Effector memory CD8-positive, alpha-beta T cell (primary cell): Measurements from ENCODE around the gene TIAM2.

Experiments used
- ATAC-seq: fragments of 150-1000 bp; cut with Tn5 transposase; replicated peaks from 2 replicates; pipeline ENCODE4 v1.10.0; 2021; ENCODE audit warnings: mild to moderate bottlenecking, moderate library complexity
- DNase-seq, 3 experiments: peaks; one replicate each; pipeline ENCODE4 v3.0.0; 2021
- H3K27ac Mint-ChIP-seq, 2 donors: one replicate each; pipeline ENCODE4 v1.8.0; 2022; ENCODE audit warnings: mild to moderate bottlenecking in 2 of 2, mixed read lengths in 2 of 2, moderate library complexity in 2 of 2
- H3K27me3 Mint-ChIP-seq, 2 donors: one replicate each; pipeline ENCODE4 v1.8.0; 2022; ENCODE audit warnings: mixed read lengths in 2 of 2
- H3K36me3 Mint-ChIP-seq: one replicate; pipeline ENCODE4 v1.8.0; 2022; ENCODE audit warnings: mild to moderate bottlenecking, moderate library complexity, mixed read lengths; ENCODE audit not compliant: insufficient read depth
- H3K4me1 Mint-ChIP-seq, 2 donors: one replicate each; pipeline ENCODE4 v1.8.0; 2022; ENCODE audit warnings: low read depth in 2 of 2, mixed read lengths in 2 of 2
- H3K4me3 Mint-ChIP-seq, 2 donors: one replicate each; pipeline ENCODE4 v1.8.0; 2022; ENCODE audit warnings: mild to moderate bottlenecking in 2 of 2, mixed read lengths in 2 of 2, moderate library complexity in 2 of 2
- H3K9me3 Mint-ChIP-seq, 2 donors: one replicate each; pipeline ENCODE4 v1.8.0; 2022; ENCODE audit warnings: mixed read lengths in 2 of 2

Gene TIAM2

DNA sequence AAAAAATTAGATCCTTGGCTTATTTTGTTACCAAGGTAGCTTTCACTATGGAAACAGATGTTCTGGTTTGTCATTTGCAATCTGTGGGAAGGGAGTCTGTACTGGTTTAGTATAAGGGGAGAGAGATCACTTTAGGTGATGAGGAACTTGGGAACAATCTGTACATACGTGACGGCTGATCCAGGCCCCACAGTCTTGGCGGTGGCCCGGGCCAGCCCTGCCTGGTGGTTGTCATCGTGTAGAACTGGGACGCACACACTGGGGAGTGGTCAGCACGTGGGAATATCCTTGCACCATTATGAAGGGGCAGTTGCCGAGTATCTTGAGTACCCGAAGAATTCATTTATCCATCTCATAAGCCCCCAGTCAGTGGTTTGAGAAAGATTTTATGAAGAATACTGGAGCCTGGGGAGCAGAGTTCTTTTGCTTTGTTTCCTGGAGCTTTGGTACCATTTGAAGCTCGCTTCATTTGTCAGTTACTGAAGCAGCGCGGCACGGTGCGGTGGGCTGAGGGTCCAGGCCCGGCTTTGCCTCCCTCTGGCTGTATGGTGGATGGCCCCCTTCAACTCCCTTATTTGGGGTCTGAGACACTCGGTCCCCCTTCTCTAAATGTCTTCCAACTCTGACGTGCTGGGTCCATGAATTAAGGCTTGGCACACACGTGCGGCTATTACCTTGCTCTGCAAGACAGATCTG is 245.9 kb downstream of the TIAM2 start:
- H3K27ac Mint-ChIP-seq, result no peak overlapping the region
- H3K9me3 Mint-ChIP-seq, result peaks cover 0 to 9% of the 10 kb centered on the region in 2 donors
- no peaks in the 10 kb centered on the region for H3K36me3 Mint-ChIP-seq
- ATAC-seq (no peak), DNase-seq (no peak)
- H3K4me1 Mint-ChIP-seq, result peaks cover 0 to 2% of the 10 kb centered on the region in 2 donors
- H3K4me3 Mint-ChIP-seq, result no peak overlapping the region
- H3K27me3 Mint-ChIP-seq, result peaks cover 7 to 30% of the 10 kb centered on the region in 2 donors

DNA sequence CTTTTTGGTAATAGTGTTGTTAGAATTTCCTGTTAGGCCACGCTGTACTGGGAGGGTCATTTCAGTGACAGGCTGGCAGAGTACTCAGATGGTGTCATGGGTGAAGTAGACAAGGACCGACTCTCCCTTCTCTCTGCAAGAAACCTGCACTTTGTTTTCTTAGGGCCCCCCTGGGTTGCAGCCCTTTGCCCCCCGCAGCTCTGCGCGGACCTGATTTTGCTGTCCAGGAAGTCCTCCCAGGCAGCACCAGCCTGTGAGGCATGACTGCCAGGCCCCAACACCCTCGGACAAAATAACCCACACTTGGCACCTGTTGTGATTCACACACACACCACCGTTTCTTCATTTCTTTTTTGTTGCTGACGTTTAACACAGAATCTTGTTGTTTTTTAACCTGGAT is 246.9 kb downstream of the TIAM2 start:
- Mint-ChIP-seq H3K4me1 (peaks cover 0 to 2% of the 10 kb centered on the region in 2 donors), H3K9me3 (peaks cover 0 to 9% of the 10 kb centered on the region in 2 donors), H3K36me3 (no peaks in the 10 kb centered on the region), H3K27me3 (peaks cover 7 to 30% of the 10 kb centered on the region in 2 donors), H3K27ac (no peak overlapping the region), H3K4me3 (no peak overlapping the region)
- DNase-seq, result no peak
- ATAC-seq, result no peak

DNA sequence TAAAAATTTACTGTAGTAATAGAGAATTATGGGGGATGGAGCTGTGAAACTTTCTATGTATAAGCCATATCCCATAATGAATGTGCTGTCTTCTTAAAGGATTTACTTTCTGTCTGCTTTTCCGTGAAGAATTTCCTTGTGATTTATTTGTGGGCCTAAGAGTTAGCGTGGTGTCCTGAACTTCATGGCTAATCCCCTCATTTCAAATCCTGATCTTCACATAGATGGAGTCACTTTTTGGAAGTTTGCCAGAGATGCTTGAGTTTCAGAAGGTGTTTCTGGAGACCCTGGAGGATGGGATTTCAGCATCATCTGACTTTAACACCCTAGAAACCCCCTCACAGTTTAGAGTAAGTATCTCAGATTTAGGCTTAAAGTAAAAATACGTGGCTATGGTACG is 249.3 kb downstream of the TIAM2 start:
- Mint-ChIP-seq H3K27ac (no peak overlapping the region), H3K4me3 (no peak overlapping the region), H3K36me3 (no peaks in the 10 kb centered on the region), H3K9me3 (no peaks in the 10 kb centered on the region), H3K4me1 (peaks cover 0 to 2% of the 10 kb centered on the region in 2 donors), H3K27me3 (peaks cover 7 to 12% of the 10 kb centered on the region in 2 donors)
- ATAC-seq (no peak), DNase-seq (no peak)

DNA sequence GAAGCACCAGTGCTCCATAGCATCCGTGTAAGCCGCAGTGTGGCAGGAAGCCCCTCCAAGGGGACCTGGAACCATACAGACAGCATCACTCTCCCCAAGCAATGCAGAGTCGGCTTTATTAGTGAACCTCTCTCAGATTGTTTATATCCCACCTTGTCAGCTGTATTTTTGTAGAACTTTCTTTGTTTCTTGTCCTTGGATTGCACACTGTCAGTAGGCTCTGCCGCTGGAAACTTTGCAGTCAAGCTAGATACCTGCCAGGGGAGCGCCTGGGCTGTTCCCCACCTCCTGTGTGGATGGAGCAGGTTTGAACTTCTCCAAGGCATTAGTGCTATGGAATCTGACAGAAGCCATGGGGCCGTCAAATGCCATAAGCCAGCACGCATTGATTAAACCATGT is 250.1 kb downstream of the TIAM2 start:
- DNase-seq (no peak), ATAC-seq (no peak)
- H3K27me3 Mint-ChIP-seq, result peaks cover 4 to 7% of the 10 kb centered on the region in 2 donors
- no peak overlapping the region for H3K4me3 Mint-ChIP-seq
- H3K36me3 Mint-ChIP-seq, result no peaks in the 10 kb centered on the region
- H3K27ac Mint-ChIP-seq, result no peak overlapping the region
- H3K9me3 Mint-ChIP-seq, result no peaks in the 10 kb centered on the region
- H3K4me1 Mint-ChIP-seq, result no peaks in the 10 kb centered on the region

DNA sequence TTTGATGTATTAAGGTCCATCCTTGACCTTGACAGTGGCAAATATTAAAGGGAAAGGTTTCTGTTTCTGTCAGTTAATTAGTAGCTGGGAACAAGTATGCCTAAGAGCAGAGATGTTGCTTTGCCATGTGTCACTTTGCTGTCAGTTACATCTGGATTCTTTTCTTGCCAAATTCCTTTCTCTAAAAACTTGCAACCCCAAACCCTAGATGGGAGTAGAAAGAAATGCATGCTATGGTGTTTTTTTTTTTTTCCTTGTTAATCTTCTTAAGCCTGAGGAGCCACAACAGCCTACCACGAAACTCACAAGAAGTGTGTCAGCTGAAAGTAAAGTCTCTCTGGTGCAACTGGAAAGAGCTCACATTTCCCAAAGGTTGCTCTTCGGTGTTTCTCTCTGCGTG is 250.7 kb downstream of the TIAM2 start:
- Mint-ChIP-seq H3K27ac (no peak overlapping the region), H3K27me3 (peaks cover 0 to under 1% of the 10 kb centered on the region in 2 donors), H3K9me3 (no peaks in the 10 kb centered on the region), H3K36me3 (no peaks in the 10 kb centered on the region), H3K4me3 (no peak overlapping the region), H3K4me1 (no peaks in the 10 kb centered on the region)
- ATAC-seq, result no peak
- no peak for DNase-seq

DNA sequence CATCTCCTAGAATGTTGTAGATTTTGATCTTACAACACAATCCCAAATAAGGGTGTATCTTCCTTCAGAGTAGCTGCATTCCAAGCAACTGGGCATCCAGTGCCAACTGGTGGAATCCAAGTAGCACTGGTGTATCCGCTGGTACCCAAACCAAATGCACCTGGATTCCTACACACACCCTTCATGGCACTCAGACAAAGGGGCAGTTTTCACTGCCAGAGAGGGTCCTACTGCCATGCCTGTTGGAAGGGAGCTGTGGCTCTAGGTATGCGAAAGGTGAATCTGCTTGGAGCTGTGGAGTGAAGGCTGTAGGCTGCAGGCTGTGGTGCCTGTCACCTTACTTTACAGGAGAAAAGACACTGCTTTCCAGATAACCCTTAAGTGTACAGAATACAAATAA is 251.7 kb downstream of the TIAM2 start:
- Mint-ChIP-seq H3K4me3 (no peak overlapping the region), H3K27ac (peak overlapping the region in 1 of 2 donors; percentile 46), H3K4me1 (no peaks in the 10 kb centered on the region), H3K9me3 (no peaks in the 10 kb centered on the region), H3K36me3 (peaks cover 5% of the 10 kb centered on the region), H3K27me3 (no peaks in the 10 kb centered on the region)
- no peak for ATAC-seq
- DNase-seq, result no peak

DNA sequence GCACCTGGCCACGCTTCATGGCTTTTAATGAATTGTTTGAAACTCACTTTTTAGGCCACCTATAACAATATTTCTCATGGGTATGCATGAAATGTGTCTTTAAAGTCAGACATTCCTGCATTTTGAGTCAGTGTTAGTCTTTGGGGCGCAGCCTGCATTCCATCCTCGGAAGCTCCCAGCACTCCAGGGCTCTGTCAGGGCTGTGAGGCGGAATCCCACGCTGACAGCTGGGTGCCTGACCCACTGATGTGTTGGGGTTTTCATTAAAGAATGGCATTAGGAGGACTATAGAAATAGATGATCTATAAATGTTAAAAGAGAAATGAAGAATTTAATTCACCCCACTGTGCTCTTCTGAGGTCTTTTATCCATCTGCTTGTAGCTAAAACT is 252.5 kb downstream of the TIAM2 start:
- Mint-ChIP-seq H3K36me3 (peaks cover 5% of the 10 kb centered on the region), H3K27me3 (no peaks in the 10 kb centered on the region), H3K9me3 (no peaks in the 10 kb centered on the region), H3K27ac (no peak overlapping the region), H3K4me3 (no peak overlapping the region), H3K4me1 (no peaks in the 10 kb centered on the region)
- ATAC-seq, result no peak
- no peak for DNase-seq

DNA sequence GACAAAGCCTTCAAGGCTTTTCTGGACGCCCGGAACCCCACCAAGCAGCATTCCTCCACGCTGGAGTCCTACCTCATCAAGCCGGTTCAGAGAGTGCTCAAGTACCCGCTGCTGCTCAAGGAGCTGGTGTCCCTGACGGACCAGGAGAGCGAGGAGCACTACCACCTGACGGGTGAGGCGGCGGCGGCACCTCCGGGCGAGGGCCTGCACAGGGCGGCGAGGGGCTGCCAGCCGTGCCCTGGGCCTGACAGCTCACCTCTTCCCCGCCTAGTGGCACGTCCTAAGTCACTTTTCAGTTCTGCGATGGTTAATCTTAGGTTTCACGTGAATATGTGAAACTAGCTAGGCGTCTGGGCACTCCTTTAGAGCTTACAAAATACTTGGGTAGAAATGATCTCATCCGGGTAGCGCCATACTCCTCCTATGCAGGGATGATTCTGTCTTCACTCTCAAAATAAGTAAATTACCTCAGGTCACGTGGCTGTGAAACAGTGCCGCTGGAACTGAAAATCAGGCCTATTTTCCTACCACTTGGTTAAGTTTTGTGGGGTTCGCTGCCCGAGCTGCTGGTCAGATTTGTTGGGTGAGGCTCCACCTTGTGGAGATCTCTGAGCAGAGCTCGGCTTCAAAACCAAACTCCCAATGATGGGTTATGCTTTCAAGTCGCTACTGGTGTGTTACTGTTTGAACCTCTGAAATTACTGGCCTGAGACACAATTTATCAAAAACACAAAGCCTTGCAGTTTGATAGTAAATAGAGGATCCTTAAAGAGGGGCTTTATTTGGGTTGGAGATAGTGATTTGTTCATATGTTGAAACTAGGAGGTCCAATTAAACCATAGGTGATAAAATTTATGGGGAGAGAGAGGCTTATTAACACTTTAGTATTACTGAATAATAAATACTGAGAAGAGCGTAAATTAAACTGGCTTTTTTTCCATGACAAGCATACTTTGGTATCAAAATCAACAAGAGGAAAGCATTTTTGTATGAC is 253.2 kb downstream of the TIAM2 start:
- no peaks in the 10 kb centered on the region for H3K9me3 Mint-ChIP-seq
- DNase-seq (no peak), ATAC-seq (no peak)
- H3K27ac Mint-ChIP-seq, result peak overlapping the region in 1 of 2 donors; percentile 15
- no peaks in the 10 kb centered on the region for H3K4me1 Mint-ChIP-seq
- H3K27me3 Mint-ChIP-seq, result no peaks in the 10 kb centered on the region
- H3K4me3 Mint-ChIP-seq, result no peak overlapping the region
- H3K36me3 Mint-ChIP-seq, result peaks cover 5% of the 10 kb centered on the region

DNA sequence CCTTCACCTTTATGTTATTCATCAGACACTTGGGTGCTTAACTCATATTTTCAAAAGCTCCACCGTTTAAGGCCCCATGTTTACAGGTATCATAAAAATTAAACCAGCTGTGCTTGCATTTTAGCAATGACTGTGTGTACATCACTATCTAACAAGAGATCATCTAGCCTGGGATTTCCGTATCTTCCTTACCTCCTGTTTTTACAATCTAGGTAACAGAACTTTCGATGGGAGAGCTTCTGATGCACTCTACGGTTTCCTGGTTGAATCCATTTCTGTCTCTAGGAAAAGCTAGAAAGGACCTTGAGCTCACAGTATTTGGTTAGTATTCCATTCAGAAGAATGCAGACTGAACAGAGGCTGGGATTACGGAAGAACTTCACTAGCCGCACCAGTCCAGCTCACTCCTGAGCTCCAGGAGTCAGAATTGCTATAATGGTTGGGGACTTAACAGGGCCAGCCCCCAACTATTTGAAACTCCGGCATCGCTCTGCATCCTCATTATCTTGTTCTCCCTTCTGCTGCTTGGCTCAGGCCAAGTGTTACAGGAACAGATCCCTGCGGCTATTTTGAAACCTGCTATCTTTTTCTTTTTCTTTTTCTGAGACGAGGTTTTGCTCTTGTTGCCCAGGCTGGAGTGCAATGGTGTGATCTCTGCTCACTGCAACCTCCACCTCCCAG is 255.7 kb downstream of the TIAM2 start:
- H3K9me3 Mint-ChIP-seq, result no peaks in the 10 kb centered on the region
- H3K4me1 Mint-ChIP-seq, result no peaks in the 10 kb centered on the region
- ATAC-seq (no peak), DNase-seq (no peak)
- peaks cover 16% of the 10 kb centered on the region for H3K36me3 Mint-ChIP-seq
- H3K27me3 Mint-ChIP-seq, result no peaks in the 10 kb centered on the region
- no peak overlapping the region for H3K4me3 Mint-ChIP-seq
- peak overlapping the region; percentile 49 to 81 for H3K27ac Mint-ChIP-seq

DNA sequence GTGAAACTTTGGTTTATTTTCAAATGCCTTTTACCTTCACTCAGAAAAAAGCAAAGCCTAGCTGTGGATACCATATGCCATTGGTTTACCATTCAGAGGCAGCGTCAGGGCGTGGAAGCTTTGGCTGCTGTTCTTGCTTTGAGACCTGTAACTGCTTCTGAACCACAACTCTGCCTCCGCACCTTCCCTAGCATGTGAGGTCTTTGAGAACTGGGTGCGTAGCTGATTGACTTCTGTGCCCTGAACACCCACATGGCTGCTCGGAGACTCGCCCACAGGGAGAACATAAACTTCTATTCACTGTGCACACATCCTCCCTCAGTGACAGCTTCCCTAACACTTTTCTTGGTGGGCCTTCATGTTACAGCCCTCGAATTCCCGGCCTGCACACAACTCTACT is 257.5 kb downstream of the TIAM2 start:
- no peak for DNase-seq
- Mint-ChIP-seq H3K9me3 (no peaks in the 10 kb centered on the region), H3K4me1 (no peaks in the 10 kb centered on the region), H3K4me3 (no peak overlapping the region), H3K27ac (no peak overlapping the region), H3K27me3 (no peaks in the 10 kb centered on the region), H3K36me3 (peaks cover 31% of the 10 kb centered on the region)
- no peak for ATAC-seq

DNA sequence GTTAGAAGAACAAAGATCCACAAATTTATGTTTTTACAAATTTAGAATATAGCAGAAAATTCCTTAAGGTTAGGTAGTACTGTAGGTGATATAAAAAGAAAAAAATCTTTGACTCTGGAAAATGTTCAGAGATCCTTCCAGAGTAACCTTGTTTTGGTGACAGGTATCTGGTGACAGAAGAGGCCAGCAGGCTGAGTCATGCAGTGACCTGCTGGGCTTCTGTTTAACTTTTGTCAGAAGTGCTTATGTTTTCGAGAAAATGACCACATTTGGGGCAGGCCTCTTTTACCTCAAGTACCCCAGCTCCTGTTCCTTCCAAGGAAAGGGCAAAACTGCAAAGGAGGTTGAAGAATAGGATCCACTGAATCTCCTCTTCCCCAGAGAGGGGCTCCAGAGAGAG is 258.2 kb downstream of the TIAM2 start:
- no peak for ATAC-seq
- no peaks in the 10 kb centered on the region for H3K4me1 Mint-ChIP-seq
- H3K36me3 Mint-ChIP-seq, result peaks cover 38% of the 10 kb centered on the region

DNA sequence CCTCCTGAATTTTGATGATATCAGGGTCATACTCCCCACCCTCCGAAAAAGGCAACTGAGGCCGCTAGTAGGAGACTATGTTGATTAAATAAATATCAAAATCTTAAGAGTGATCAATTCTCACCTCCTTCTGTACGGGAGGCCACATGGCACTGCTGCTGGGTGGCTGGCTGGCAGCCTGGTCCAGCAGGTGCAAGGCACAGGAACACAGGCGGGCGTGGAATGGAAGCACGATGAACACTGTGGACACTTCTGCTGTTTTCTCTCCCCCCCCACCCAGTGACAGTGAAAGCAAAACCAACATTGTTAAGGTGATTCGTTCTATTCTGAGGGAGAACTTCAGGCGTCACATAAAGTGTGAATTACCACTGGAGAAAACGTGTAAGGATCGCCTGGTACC is 259.0 kb downstream of the TIAM2 start:
- Mint-ChIP-seq H3K36me3 (peaks cover 41% of the 10 kb centered on the region), H3K27ac (no peak overlapping the region), H3K9me3 (no peaks in the 10 kb centered on the region), H3K27me3 (no peaks in the 10 kb centered on the region), H3K4me1 (no peaks in the 10 kb centered on the region), H3K4me3 (no peak overlapping the region)
- ATAC-seq (no peak), DNase-seq (no peak)

More for the DNA sequence above, 258.2 kb downstream of the TIAM2 start:
- Mint-ChIP-seq H3K27ac (peak overlapping the region in 1 of 2 donors; percentile 42), H3K27me3 (no peaks in the 10 kb centered on the region), H3K4me3 (no peak overlapping the region), H3K9me3 (no peaks in the 10 kb centered on the region)
- no peak for DNase-seq

DNA sequence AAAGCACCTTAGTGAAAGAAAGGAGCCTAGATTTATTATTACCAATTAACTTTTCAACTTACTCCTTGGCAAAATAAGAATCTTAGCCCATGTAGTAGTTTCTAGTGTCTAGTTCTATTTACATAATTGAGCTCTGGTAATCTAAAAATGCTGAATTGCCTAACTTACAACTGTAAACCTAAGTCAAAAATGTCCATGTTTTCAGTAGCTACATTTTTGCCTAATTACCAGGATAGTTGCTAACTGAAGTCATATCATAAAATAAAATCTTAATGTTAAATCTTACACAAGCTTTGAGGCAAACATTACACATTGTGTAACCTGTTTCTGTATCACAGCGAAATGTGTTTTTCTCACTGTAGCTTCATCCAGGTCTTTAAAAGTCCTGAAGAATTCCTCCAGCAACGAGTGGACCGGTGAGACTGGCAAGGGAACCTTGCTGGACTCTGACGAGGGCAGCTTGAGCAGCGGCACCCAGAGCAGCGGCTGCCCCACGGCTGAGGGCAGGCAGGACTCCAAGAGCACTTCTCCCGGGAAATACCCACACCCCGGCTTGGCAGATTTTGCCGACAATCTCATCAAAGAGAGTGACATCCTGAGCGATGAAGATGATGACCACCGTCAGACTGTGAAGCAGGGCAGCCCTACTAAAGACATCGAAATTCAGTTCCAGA is 261.1 kb downstream of the TIAM2 start:
- no peaks in the 10 kb centered on the region for H3K9me3 Mint-ChIP-seq
- H3K36me3 Mint-ChIP-seq, result peaks cover 51% of the 10 kb centered on the region
- no peak overlapping the region for H3K27ac Mint-ChIP-seq
- no peaks in the 10 kb centered on the region for H3K4me1 Mint-ChIP-seq
- ATAC-seq, result no peak
- H3K4me3 Mint-ChIP-seq, result no peak overlapping the region
- no peak for DNase-seq
- no peaks in the 10 kb centered on the region for H3K27me3 Mint-ChIP-seq
